HepG2 (cell line): ENCODE data around the gene PCGF5. TPM values are rescaled to one million over a fixed set of nuclear protein-coding genes. Genes with fewer than 3 reads are reported as not detected.

ENCODE experiments used
- CEBPG ChIP-seq: IDR thresholded peaks from 2 replicates; pipeline ENCODE4 v1.6.1; 2016
- FOXJ3 ChIP-seq: sonication (generic); formaldehyde crosslinking; IDR thresholded peaks from 2 replicates; pipeline ENCODE4 v1.4.0; 2020; ENCODE audit warnings: missing genetic modification reagents, mild to moderate bottlenecking, borderline replicate concordance
- FOXP1 ChIP-seq, 2 experiments: fragments of 450-650 bp in 1 of 2; IDR thresholded peaks; 2 replicates each; pipeline ENCODE4 v1.6.1; 2017 to 2018; ENCODE audit warnings: antibody characterized with exemption in 1 of 2
- HMG20A ChIP-seq: IDR thresholded peaks from 2 replicates; pipeline ENCODE4 v1.6.1; 2016; ENCODE audit warnings: borderline replicate concordance
- SALL1 ChIP-seq: sonication (generic); formaldehyde crosslinking; IDR thresholded peaks from 2 replicates; pipeline ENCODE4 v1.8.0; 2022; ENCODE audit warnings: mild to moderate bottlenecking, missing genetic modification reagents
- polyA plus RNA-seq, 8 experiments: library from polyadenylated mRNA; depleted of rRNA in 3 of 8; stranded (reverse) in 7 of 8; unstranded in 1 of 8; fragments of >200 nt; fragmentation: Illumina TruSeq in 4 of 8; extraction: Trizol in 4 of 8; gene quantifications; 2 replicates each; pipeline versions ENCODE4 v1.2.1 to v1.2.3, GENCODE V29; 2011 to 2016; ENCODE audit warnings: low read depth in 4 of 8, missing spikeins in 1 of 8, mixed read lengths in 1 of 8; ENCODE audit not compliant: insufficient read depth in 1 of 8
- total RNA-seq, 5 experiments: library from RNA; depleted of rRNA; stranded (reverse); fragments of >200 nt; fragmentation: Illumina TruSeq; extraction: Trizol; gene quantifications; 2 replicates each; pipeline ENCODE4 v1.2.3, GENCODE V29; 2016; ENCODE audit warnings: low read depth in 1 of 5
- TF ChIP-seq, protein P1 (sequence below): IDR thresholded peaks from 2 replicates; pipeline ENCODE4 v1.4.0; 2020; ENCODE audit warnings: mild to moderate bottlenecking, missing genetic modification reagents
- TF ChIP-seq, protein P2 (sequence below): sonication (generic); formaldehyde crosslinking; IDR thresholded peaks from 2 replicates; pipeline ENCODE4 v1.5.0; 2020; ENCODE audit warnings: mild to moderate bottlenecking, missing genetic modification reagents, borderline replicate concordance
- TF ChIP-seq, protein P3 (sequence below): sonication (generic); formaldehyde crosslinking; IDR thresholded peaks from 2 replicates; pipeline ENCODE4 v1.4.0; 2020; ENCODE audit warnings: missing genetic modification reagents

PCGF5 gene
- total and polyA plus RNA-seq, 2 of the 13 experiments (the other 11 are each of a cell fraction or from before 2014, with no cell fraction given), result 61.3 to 138 TPM

DNA sequence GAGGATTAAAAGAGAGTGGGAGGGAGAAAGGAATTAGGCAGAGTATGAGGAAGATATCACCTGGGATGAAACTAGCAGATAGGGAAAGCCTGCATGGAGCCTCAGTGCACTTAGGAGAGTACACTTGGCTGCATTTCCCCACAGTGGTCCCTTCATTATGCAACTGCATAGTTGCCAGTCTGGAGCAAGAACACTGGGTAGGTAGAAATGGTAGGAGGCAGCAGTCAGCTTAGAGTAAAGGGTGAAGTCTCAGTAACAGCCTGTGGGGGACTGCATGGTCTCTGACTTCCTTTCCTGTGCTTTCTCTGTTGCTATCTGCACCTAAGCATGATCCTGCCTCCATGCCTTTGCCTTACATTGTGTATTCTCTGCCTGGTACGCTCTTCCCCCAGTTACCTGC, 14.0 kb upstream of the PCGF5 start (continued):
- TF ChIP-seq, protein P1, sequence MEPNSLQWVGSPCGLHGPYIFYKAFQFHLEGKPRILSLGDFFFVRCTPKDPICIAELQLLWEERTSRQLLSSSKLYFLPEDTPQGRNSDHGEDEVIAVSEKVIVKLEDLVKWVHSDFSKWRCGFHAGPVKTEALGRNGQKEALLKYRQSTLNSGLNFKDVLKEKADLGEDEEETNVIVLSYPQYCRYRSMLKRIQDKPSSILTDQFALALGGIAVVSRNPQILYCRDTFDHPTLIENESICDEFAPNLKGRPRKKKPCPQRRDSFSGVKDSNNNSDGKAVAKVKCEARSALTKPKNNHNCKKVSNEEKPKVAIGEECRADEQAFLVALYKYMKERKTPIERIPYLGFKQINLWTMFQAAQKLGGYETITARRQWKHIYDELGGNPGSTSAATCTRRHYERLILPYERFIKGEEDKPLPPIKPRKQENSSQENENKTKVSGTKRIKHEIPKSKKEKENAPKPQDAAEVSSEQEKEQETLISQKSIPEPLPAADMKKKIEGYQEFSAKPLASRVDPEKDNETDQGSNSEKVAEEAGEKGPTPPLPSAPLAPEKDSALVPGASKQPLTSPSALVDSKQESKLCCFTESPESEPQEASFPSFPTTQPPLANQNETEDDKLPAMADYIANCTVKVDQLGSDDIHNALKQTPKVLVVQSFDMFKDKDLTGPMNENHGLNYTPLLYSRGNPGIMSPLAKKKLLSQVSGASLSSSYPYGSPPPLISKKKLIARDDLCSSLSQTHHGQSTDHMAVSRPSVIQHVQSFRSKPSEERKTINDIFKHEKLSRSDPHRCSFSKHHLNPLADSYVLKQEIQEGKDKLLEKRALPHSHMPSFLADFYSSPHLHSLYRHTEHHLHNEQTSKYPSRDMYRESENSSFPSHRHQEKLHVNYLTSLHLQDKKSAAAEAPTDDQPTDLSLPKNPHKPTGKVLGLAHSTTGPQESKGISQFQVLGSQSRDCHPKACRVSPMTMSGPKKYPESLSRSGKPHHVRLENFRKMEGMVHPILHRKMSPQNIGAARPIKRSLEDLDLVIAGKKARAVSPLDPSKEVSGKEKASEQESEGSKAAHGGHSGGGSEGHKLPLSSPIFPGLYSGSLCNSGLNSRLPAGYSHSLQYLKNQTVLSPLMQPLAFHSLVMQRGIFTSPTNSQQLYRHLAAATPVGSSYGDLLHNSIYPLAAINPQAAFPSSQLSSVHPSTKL, result 0 out of 2 replicates have a peak, but pooled peaks have one; percentile 18
- TF ChIP-seq FOXJ3 (no peak), SALL1 (CRISPR knock-in tag) (peak; percentile 25; the same call in 1 of the 2 replicates), HMG20A (CRISPR knock-in tag) (peak; percentile 24; the same call in 1 of the 2 replicates), FOXP1 (IDR thresholded peaks at IDR 0.05) (no peak), FOXP1 (CRISPR knock-in tag; IDR thresholded peaks at IDR 0.05) (no peak), CEBPG (peak; percentile 83)
- TF ChIP-seq, protein P2, sequence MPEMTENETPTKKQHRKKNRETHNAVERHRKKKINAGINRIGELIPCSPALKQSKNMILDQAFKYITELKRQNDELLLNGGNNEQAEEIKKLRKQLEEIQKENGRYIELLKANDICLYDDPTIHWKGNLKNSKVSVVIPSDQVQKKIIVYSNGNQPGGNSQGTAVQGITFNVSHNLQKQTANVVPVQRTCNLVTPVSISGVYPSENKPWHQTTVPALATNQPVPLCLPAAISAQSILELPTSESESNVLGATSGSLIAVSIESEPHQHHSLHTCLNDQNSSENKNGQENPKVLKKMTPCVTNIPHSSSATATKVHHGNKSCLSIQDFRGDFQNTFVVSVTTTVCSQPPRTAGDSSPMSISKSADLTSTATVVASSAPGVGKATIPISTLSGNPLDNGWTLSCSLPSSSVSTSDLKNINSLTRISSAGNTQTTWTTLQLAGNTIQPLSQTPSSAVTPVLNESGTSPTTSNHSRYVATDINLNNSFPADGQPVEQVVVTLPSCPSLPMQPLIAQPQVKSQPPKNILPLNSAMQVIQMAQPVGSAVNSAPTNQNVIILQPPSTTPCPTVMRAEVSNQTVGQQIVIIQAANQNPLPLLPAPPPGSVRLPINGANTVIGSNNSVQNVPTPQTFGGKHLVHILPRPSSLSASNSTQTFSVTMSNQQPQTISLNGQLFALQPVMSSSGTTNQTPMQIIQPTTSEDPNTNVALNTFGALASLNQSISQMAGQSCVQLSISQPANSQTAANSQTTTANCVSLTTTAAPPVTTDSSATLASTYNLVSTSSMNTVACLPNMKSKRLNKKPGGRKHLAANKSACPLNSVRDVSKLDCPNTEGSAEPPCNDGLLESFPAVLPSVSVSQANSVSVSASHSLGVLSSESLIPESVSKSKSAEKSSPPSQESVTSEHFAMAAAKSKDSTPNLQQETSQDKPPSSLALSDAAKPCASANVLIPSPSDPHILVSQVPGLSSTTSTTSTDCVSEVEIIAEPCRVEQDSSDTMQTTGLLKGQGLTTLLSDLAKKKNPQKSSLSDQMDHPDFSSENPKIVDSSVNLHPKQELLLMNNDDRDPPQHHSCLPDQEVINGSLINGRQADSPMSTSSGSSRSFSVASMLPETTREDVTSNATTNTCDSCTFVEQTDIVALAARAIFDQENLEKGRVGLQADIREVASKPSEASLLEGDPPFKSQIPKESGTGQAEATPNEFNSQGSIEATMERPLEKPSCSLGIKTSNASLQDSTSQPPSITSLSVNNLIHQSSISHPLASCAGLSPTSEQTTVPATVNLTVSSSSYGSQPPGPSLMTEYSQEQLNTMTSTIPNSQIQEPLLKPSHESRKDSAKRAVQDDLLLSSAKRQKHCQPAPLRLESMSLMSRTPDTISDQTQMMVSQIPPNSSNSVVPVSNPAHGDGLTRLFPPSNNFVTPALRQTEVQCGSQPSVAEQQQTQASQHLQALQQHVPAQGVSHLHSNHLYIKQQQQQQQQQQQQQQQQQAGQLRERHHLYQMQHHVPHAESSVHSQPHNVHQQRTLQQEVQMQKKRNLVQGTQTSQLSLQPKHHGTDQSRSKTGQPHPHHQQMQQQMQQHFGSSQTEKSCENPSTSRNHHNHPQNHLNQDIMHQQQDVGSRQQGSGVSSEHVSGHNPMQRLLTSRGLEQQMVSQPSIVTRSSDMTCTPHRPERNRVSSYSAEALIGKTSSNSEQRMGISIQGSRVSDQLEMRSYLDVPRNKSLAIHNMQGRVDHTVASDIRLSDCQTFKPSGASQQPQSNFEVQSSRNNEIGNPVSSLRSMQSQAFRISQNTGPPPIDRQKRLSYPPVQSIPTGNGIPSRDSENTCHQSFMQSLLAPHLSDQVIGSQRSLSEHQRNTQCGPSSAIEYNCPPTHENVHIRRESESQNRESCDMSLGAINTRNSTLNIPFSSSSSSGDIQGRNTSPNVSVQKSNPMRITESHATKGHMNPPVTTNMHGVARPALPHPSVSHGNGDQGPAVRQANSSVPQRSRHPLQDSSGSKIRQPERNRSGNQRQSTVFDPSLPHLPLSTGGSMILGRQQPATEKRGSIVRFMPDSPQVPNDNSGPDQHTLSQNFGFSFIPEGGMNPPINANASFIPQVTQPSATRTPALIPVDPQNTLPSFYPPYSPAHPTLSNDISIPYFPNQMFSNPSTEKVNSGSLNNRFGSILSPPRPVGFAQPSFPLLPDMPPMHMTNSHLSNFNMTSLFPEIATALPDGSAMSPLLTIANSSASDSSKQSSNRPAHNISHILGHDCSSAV (CRISPR knock-in tag), result no peak
- TF ChIP-seq, protein P3, sequence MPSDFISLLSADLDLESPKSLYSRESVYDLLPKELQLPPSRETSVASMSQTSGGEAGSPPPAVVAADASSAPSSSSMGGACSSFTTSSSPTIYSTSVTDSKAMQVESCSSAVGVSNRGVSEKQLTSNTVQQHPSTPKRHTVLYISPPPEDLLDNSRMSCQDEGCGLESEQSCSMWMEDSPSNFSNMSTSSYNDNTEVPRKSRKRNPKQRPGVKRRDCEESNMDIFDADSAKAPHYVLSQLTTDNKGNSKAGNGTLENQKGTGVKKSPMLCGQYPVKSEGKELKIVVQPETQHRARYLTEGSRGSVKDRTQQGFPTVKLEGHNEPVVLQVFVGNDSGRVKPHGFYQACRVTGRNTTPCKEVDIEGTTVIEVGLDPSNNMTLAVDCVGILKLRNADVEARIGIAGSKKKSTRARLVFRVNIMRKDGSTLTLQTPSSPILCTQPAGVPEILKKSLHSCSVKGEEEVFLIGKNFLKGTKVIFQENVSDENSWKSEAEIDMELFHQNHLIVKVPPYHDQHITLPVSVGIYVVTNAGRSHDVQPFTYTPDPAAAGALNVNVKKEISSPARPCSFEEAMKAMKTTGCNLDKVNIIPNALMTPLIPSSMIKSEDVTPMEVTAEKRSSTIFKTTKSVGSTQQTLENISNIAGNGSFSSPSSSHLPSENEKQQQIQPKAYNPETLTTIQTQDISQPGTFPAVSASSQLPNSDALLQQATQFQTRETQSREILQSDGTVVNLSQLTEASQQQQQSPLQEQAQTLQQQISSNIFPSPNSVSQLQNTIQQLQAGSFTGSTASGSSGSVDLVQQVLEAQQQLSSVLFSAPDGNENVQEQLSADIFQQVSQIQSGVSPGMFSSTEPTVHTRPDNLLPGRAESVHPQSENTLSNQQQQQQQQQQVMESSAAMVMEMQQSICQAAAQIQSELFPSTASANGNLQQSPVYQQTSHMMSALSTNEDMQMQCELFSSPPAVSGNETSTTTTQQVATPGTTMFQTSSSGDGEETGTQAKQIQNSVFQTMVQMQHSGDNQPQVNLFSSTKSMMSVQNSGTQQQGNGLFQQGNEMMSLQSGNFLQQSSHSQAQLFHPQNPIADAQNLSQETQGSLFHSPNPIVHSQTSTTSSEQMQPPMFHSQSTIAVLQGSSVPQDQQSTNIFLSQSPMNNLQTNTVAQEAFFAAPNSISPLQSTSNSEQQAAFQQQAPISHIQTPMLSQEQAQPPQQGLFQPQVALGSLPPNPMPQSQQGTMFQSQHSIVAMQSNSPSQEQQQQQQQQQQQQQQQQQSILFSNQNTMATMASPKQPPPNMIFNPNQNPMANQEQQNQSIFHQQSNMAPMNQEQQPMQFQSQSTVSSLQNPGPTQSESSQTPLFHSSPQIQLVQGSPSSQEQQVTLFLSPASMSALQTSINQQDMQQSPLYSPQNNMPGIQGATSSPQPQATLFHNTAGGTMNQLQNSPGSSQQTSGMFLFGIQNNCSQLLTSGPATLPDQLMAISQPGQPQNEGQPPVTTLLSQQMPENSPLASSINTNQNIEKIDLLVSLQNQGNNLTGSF (CRISPR knock-in tag), result no peak
